Liver (tissue), 3 donors: ENCODE measurements around the gene MXRA8.

ENCODE experiments used
- ATF3 ChIP-seq: IDR thresholded peaks from 2 replicates; pipeline ENCODE4 v1.6.1; 2016; ENCODE audit warnings: antibody characterized with exemption
- CTCF ChIP-seq: fragments of 150-350 bp; IDR thresholded peaks from 2 replicates; pipeline ENCODE4 v1.5.1; 2017; ENCODE audit warnings: improper control_type of control experiment, low read depth, low read length; ENCODE audit not compliant: missing input control
- FOXA1 ChIP-seq: IDR thresholded peaks from 2 replicates; pipeline ENCODE4 v1.6.1; 2016; ENCODE audit warnings: antibody characterized with exemption
- GABPA ChIP-seq, 2 donors: IDR thresholded peaks in 1 of 2; conservative IDR thresholded peaks in 1 of 2; 2 replicates each; pipeline ENCODE4 v1.6.1; 2016; ENCODE audit warnings: antibody characterized with exemption in 2 of 2, mild to moderate bottlenecking in 1 of 2, moderate library complexity in 1 of 2
- HNF4G ChIP-seq: IDR thresholded peaks from 2 replicates; pipeline ENCODE4 v1.6.1; 2016; ENCODE audit warnings: antibody characterized with exemption
- JUND ChIP-seq, 2 donors: IDR thresholded peaks; 2 replicates each; pipeline ENCODE4 v1.6.1; 2016; ENCODE audit warnings: antibody characterized with exemption in 2 of 2
- RAD21 ChIP-seq, 2 donors: IDR thresholded peaks; 2 replicates each; pipeline ENCODE4 v1.6.1; 2016; ENCODE audit warnings: antibody characterized with exemption in 2 of 2, mild to moderate bottlenecking in 2 of 2
- REST ChIP-seq: IDR thresholded peaks from 2 replicates; pipeline ENCODE4 v1.6.1; 2016; ENCODE audit warnings: antibody characterized with exemption, mild to moderate bottlenecking
- SP1 ChIP-seq: IDR thresholded peaks from 2 replicates; pipeline ENCODE4 v1.6.1; 2018; ENCODE audit warnings: antibody characterized with exemption, mild to moderate bottlenecking
- TAF1 ChIP-seq: conservative IDR thresholded peaks from 2 replicates; pipeline ENCODE4 v1.6.1; 2016; ENCODE audit warnings: antibody characterized with exemption, mild to moderate bottlenecking
- TF ChIP-seq, protein P1 (sequence below): IDR thresholded peaks from 2 replicates; pipeline ENCODE4 v1.6.1; 2016; ENCODE audit warnings: antibody characterized with exemption
- TF ChIP-seq, protein P2 (sequence below): IDR thresholded peaks from 2 replicates; pipeline ENCODE4 v1.6.1; 2016; ENCODE audit warnings: antibody characterized with exemption
- donor health status: healthy.
- donor health status: healthy.

- TF ChIP-seq CTCF: no peak
- TF ChIP-seq, protein P1, sequence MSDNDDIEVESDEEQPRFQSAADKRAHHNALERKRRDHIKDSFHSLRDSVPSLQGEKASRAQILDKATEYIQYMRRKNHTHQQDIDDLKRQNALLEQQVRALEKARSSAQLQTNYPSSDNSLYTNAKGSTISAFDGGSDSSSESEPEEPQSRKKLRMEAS: no peak
- no peak for TF ChIP-seq HNF4G
- no peak for TF ChIP-seq FOXA1
- TF ChIP-seq RAD21 (IDR thresholded peaks at IDR 0.05): no peak
- no peak for TF ChIP-seq REST
- TF ChIP-seq, protein P2, sequence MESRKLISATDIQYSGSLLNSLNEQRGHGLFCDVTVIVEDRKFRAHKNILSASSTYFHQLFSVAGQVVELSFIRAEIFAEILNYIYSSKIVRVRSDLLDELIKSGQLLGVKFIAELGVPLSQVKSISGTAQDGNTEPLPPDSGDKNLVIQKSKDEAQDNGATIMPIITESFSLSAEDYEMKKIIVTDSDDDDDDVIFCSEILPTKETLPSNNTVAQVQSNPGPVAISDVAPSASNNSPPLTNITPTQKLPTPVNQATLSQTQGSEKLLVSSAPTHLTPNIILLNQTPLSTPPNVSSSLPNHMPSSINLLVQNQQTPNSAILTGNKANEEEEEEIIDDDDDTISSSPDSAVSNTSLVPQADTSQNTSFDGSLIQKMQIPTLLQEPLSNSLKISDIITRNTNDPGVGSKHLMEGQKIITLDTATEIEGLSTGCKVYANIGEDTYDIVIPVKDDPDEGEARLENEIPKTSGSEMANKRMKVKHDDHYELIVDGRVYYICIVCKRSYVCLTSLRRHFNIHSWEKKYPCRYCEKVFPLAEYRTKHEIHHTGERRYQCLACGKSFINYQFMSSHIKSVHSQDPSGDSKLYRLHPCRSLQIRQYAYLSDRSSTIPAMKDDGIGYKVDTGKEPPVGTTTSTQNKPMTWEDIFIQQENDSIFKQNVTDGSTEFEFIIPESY: no peak
- no peak for TF ChIP-seq GABPA (IDR thresholded peaks at IDR 0.05 in 1 of 2, conservative IDR thresholded peaks at IDR 0.05 in 1 of 2)
- TF ChIP-seq ATF3: no peak
- no peak for TF ChIP-seq TAF1
- no peak for TF ChIP-seq SP1
- no peak for TF ChIP-seq JUND (IDR thresholded peaks at IDR 0.05)
Measured at GRCh38 chr1:1387098-1388077, 29.0 kb upstream of the MXRA8 start.
